NCI-H2171 (cell line): ENCODE data around the gene EPHA3.

ENCODE experiments used
- DNase-seq: peaks from one replicate; lab custom pipeline; 2025; lab: John Stamatoyannopoulos, UW

Gene EPHA3

GRCh38 chr3:89363171-89363570 lies 255.8 kb downstream of the EPHA3 start:
- DNase-seq = no peak

- no peak for DNase-seq
Measured at GRCh38 chr3:89364314-89364713, 256.9 kb downstream of the EPHA3 start.

- no peak for DNase-seq
Measured at GRCh38 chr3:89367166-89367565, 259.7 kb downstream of the EPHA3 start.

GRCh38 chr3:89368846-89369245 lies 261.4 kb downstream of the EPHA3 start:
- DNase-seq = no peak

GRCh38 chr3:89372456-89372855 lies 265.0 kb downstream of the EPHA3 start:
- DNase-seq = no peak

GRCh38 chr3:89373434-89373833 lies 266.0 kb downstream of the EPHA3 start:
- no peak for DNase-seq

GRCh38 chr3:89375451-89375850 lies 268.0 kb downstream of the EPHA3 start:
- DNase-seq = no peak

GRCh38 chr3:89380016-89380415 lies 272.6 kb downstream of the EPHA3 start:
- no peak for DNase-seq

- DNase-seq = no peak
Measured at GRCh38 chr3:89392991-89393390, 285.6 kb downstream of the EPHA3 start.

- no peak for DNase-seq
Measured at GRCh38 chr3:89395456-89395855, 288.0 kb downstream of the EPHA3 start.

GRCh38 chr3:89395996-89396395 lies 288.6 kb downstream of the EPHA3 start:
- no peak for DNase-seq

GRCh38 chr3:89402051-89402450 lies 294.6 kb downstream of the EPHA3 start:
- DNase-seq = no peak

- no peak for DNase-seq
Measured at GRCh38 chr3:89405176-89405575, 297.8 kb downstream of the EPHA3 start.

- DNase-seq = no peak
Measured at GRCh38 chr3:89405593-89405992, 298.2 kb downstream of the EPHA3 start.

- no peak for DNase-seq
Measured at GRCh38 chr3:89411201-89411600, 303.8 kb downstream of the EPHA3 start.

- no peak for DNase-seq
Measured at GRCh38 chr3:89414270-89414669, 306.8 kb downstream of the EPHA3 start.

GRCh38 chr3:89419647-89420241 lies 312.3 kb downstream of the EPHA3 start:
- DNase-seq = no peak

- no peak for DNase-seq
Measured at GRCh38 chr3:89426060-89426459, 318.6 kb downstream of the EPHA3 start.

GRCh38 chr3:89434621-89435380 lies 327.4 kb downstream of the EPHA3 start:
- DNase-seq = no peak

- DNase-seq = no peak
Measured at GRCh38 chr3:89436846-89437245, 329.4 kb downstream of the EPHA3 start.

- no peak for DNase-seq
Measured at GRCh38 chr3:89440386-89440785, 333.0 kb downstream of the EPHA3 start.

GRCh38 chr3:89441141-89441540 lies 333.7 kb downstream of the EPHA3 start:
- no peak for DNase-seq

GRCh38 chr3:89446593-89446992 lies 339.2 kb downstream of the EPHA3 start:
- no peak for DNase-seq

- DNase-seq = no peak
Measured at GRCh38 chr3:89447243-89447642, 339.8 kb downstream of the EPHA3 start.
